Measurements from ENCODE around the gene OR4E2. TPM values are rescaled to one million over a fixed set of nuclear protein-coding genes. Genes with fewer than 3 reads are reported as not detected.

Gene OR4E2
- total and polyA plus RNA-seq, 12 donors, result not detected

DNA sequence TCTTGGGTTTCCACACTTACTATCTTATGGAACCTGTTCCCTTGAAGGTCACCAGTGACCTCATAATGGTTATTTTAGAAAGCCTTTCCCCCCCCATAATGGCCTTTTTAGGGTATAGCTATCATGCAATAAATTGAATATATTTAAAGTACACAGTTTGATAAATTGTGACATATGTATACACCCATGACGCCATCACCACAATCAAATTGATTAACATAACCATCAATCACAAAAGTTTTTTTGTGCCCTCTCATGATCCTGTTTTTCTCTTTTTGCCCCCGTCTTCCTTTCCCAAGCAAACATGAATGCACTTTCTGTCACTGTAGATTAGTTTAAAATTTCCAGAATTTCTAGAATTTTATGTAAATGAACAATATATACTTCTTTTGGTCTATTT, 48.7 kb downstream of the OR4E2 start:
- Histone ChIP-seq H3K27me3 (peaks cover 0 to 3% (median 0%) of the 10 kb centered on the region in 7 donors), H3K4me3 (no peak overlapping the region), H3K9me3 (peaks cover 0 to 25% (median 6%) of the 10 kb centered on the region in 11 donors), H3K36me3 (no peaks in the 10 kb centered on the region), H3K4me1 (no peaks in the 10 kb centered on the region), H3K27ac (no peak overlapping the region)
- no peak for ATAC-seq
- TF ChIP-seq, protein P1, sequence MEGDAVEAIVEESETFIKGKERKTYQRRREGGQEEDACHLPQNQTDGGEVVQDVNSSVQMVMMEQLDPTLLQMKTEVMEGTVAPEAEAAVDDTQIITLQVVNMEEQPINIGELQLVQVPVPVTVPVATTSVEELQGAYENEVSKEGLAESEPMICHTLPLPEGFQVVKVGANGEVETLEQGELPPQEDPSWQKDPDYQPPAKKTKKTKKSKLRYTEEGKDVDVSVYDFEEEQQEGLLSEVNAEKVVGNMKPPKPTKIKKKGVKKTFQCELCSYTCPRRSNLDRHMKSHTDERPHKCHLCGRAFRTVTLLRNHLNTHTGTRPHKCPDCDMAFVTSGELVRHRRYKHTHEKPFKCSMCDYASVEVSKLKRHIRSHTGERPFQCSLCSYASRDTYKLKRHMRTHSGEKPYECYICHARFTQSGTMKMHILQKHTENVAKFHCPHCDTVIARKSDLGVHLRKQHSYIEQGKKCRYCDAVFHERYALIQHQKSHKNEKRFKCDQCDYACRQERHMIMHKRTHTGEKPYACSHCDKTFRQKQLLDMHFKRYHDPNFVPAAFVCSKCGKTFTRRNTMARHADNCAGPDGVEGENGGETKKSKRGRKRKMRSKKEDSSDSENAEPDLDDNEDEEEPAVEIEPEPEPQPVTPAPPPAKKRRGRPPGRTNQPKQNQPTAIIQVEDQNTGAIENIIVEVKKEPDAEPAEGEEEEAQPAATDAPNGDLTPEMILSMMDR (IDR thresholded peaks at IDR 0.05), result no peak
- 71 to 79% methylated on average over 2 of the region's 2 CpGs for WGBS, 2 donors
- intact Hi-C loops (cut with DNase I), result no loop called here
- DNase-seq, result no peak

DNA sequence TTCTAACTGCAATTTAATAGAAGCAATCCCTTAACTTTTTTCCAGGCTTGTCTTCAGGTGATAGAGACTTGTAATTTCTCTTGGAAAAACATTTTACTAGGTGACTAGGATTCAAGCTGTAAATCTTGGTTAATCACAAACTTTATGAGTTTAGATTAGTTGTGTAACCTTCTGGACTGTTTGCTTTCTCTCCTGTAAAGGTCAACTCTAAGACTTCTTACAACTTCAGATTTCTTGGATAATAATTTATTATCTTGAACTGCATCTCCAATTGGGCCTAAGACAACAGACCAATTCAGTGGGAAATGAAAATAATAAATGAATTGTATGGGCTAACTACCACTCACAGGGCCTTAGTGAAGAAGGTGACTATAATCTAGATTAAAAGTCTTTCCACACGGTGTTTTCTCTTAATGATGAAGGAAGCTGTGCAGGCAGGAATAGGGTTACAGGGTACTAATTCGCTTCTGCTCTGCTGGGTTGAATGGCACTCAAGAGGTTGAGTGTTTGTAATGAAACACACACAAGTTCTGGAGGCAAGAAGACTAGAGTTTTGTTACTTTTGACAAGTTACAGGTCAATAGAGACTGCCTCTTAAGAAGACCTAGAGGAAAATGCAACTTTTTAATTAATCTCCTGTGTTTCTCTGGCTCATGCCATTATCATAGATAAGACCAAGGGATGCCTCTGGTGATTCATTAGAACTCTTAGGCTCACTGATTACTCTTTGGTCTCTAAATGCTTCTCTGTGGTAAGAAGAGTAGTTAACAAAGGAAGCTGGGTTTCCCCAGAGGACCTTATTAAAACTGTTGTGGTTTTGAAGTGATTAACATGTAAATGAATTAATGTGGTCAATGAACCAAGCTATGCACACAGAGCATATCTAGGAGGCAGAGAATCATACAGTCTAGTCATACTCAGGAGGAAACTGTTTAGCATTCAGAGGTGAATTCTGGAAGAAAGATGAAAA, 50.0 kb downstream of the OR4E2 start:
- H3K4me3 ChIP-seq, result no peak overlapping the region
- WGBS, 2 donors, result 53 to 63% methylated on average over 2 of the region's 2 CpGs

GRCh38 chr14:21704338-21704737, 50.7 kb downstream of the OR4E2 start:
- peaks cover 0 to 3% (median 0%) of the 10 kb centered on the region in 7 donors for H3K27me3 ChIP-seq
- H3K27ac ChIP-seq, result no peak overlapping the region
- intact Hi-C loops (cut with DNase I), result no loop called here
- DNase-seq (no peak), ATAC-seq (no peak)
- TF ChIP-seq, protein P1 (IDR thresholded peaks at IDR 0.05), result no peak
- H3K4me1 ChIP-seq, result no peaks in the 10 kb centered on the region
- no peaks in the 10 kb centered on the region for H3K36me3 ChIP-seq
- peaks cover 0 to 26% (median 6%) of the 10 kb centered on the region in 11 donors for H3K9me3 ChIP-seq
- H3K4me3 ChIP-seq, result no peak overlapping the region

More for the DNA sequence above, 50.0 kb downstream of the OR4E2 start:
- intact Hi-C loops (cut with DNase I), result no loop called here
- Histone ChIP-seq H3K4me1 (no peaks in the 10 kb centered on the region), H3K9me3 (peaks cover 0 to 26% (median 6%) of the 10 kb centered on the region in 11 donors), H3K27ac (no peak overlapping the region), H3K36me3 (no peaks in the 10 kb centered on the region), H3K27me3 (peaks cover 0 to 3% (median 0%) of the 10 kb centered on the region in 7 donors)
- TF ChIP-seq, protein P1 (IDR thresholded peaks at IDR 0.05), result no peak
- no peak for DNase-seq
- no peak for ATAC-seq

DNA sequence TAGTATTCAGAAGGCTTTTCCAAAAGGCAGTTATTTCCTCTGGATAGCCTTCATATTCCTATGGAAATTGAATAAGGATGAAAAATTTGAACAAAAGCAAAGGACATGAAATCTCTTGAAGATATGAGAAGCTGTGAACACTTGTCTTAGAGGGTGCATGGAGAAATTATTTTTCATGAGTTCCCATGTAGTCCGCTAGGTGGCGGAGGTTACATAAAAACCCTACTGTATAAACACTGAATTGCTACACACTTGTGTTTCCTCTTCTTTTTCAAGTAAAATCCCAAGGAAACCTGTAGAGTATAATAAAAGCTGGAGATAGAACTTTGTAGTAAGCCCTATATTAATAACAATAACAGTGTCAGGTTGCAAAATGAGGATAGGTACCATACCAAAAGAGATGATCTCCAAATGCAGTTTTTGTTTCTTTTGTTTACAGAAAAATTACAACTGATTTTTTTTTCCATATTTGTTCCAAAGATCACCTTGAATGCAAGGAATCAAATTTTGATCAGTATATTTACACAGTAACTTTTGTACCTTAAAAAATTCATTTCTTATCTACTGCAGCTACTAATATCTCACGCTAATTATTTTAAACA, 57.8 kb downstream of the OR4E2 start:
- H3K4me3 ChIP-seq, result no peak overlapping the region
- H3K27me3 ChIP-seq, result peaks cover 0 to 4% (median 0%) of the 10 kb centered on the region in 7 donors
- intact Hi-C loops (cut with DNase I), result no loop called here
- ATAC-seq (no peak), DNase-seq (no peak)
- no peak overlapping the region for H3K27ac ChIP-seq
- 31 to 33% methylated on average over 3 of the region's 3 CpGs for WGBS, 2 donors
- peaks cover 0 to 10% (median 5%) of the 10 kb centered on the region in 11 donors for H3K9me3 ChIP-seq
- TF ChIP-seq, protein P1 (IDR thresholded peaks at IDR 0.05), result peak; percentile 54 to 79 (median 73)
- no peaks in the 10 kb centered on the region for H3K36me3 ChIP-seq
- H3K4me1 ChIP-seq, result no peaks in the 10 kb centered on the region
